IMR-90 (cell line): ENCODE measurements around the gene SNX7. TPM values are rescaled to one million over a fixed set of nuclear protein-coding genes. Genes with fewer than 3 reads are reported as not detected.

Experiments
- ATAC-seq: fragments of 200-7000 bp; cut with Tn5 transposase; 2 replicates; pipeline ENCODE4 v1.9.1; 2020; ENCODE audit warnings: low read depth, mild to moderate bottlenecking, moderate library complexity
- BruUV-seq: library from RNA; stranded (reverse); fragments of 400-500 nt; replicated peaks from 2 replicates; lab custom pipeline; 2021; lab: Mats Ljungman, UMichigan
- CTCF ChIA-PET: fragments of 300-600 bp; formaldehyde crosslinking; extraction: SDS; loops from one replicate; lab custom pipeline; 2021; ENCODE audit warnings: antibody characterized with exemption; lab: Yijun Ruan, JAX
- POLR2A ChIA-PET: fragments of 300-600 bp; sonication (Branson Sonifier 250); formaldehyde crosslinking; loops from one replicate; lab custom pipeline; 2022; ENCODE audit warnings: antibody characterized with exemption; ENCODE audit not compliant: unreplicated experiment; lab: Charles Lee
- DNase-seq: peaks from one replicate; pipeline ENCODE4 v3.0.0; 2013
- H2AFZ ChIP-seq: replicated peaks from 2 replicates; pipeline ENCODE3; 2013; ENCODE audit warnings: low read length, mild to moderate bottlenecking; ENCODE audit not compliant: poor library complexity
- H2AK5ac ChIP-seq: 2 replicates; pipeline ENCODE4 v1.6.1; 2013; ENCODE audit warnings: low read depth, low read length, inconsistent platforms
- H2AK9ac ChIP-seq: replicated peaks from 2 replicates; pipeline ENCODE3; 2013; ENCODE audit warnings: mild to moderate bottlenecking, low read depth, low read length, moderate library complexity; ENCODE audit not compliant: poor library complexity
- H2BK120ac ChIP-seq: 2 replicates; pipeline ENCODE4 v1.6.1; 2013; ENCODE audit warnings: low read depth, low read length, inconsistent platforms
- H2BK15ac ChIP-seq: 3 replicates; pipeline ENCODE4 v1.6.1; 2013; ENCODE audit warnings: low read depth, low read length, inconsistent platforms
- H2BK20ac ChIP-seq: 2 replicates; pipeline ENCODE4 v1.6.1; 2013; ENCODE audit warnings: low read depth, mild to moderate bottlenecking, inconsistent platforms, low read length, moderate library complexity
- H2BK5ac ChIP-seq: 2 replicates; pipeline ENCODE4 v1.6.1; 2013; ENCODE audit warnings: mild to moderate bottlenecking, low read depth, low read length, inconsistent platforms; ENCODE audit not compliant: poor library complexity, severe bottlenecking
- H3K14ac ChIP-seq: replicated peaks from 2 replicates; pipeline ENCODE4 v1.6.1; 2013; ENCODE audit warnings: low read depth, low read length, inconsistent platforms
- H3K18ac ChIP-seq: 2 replicates; pipeline ENCODE4 v1.6.1; 2013; ENCODE audit warnings: low read depth, low read length, control low read depth
- H3K23ac ChIP-seq: 2 replicates; pipeline ENCODE4 v1.6.1; 2013; ENCODE audit warnings: low read depth, low read length, inconsistent platforms
- H3K27ac ChIP-seq: 2 replicates; pipeline ENCODE4 v1.5.1; 2013; ENCODE audit warnings: mild to moderate bottlenecking, control low read depth, low read length; ENCODE audit not compliant: insufficient read depth
- H3K27me3 ChIP-seq: 2 replicates; pipeline ENCODE4 v1.6.1; 2013; ENCODE audit warnings: low read length; ENCODE audit not compliant: control insufficient read depth, insufficient read depth
- H3K36me3 ChIP-seq: 2 replicates; pipeline ENCODE4 v1.6.1; 2013; ENCODE audit warnings: low read length, mixed read lengths; ENCODE audit not compliant: control insufficient read depth, insufficient read depth
- H3K4ac ChIP-seq: 2 replicates; pipeline ENCODE4 v1.6.1; 2013; ENCODE audit warnings: low read depth, low read length, inconsistent platforms
- H3K4me1 ChIP-seq: 2 replicates; pipeline ENCODE4 v1.6.1; 2013; ENCODE audit warnings: low read length, mixed read lengths; ENCODE audit not compliant: control insufficient read depth, insufficient read depth
- H3K4me2 ChIP-seq: 2 replicates; pipeline ENCODE4 v1.6.1; 2013; ENCODE audit warnings: low read depth, mild to moderate bottlenecking, control low read depth, low read length, moderate library complexity
- H3K4me3 ChIP-seq: 2 replicates; pipeline ENCODE4 v1.5.1; 2013; ENCODE audit warnings: low read depth, mild to moderate bottlenecking, control low read depth, low read length, moderate library complexity; ENCODE audit not compliant: insufficient read depth
- H3K56ac ChIP-seq: 2 replicates; pipeline ENCODE4 v1.6.1; 2013; ENCODE audit warnings: low read length, inconsistent platforms; ENCODE audit not compliant: insufficient read depth; ENCODE audit errors: extremely low read depth
- H3K79me1 ChIP-seq, 2 experiments: 2 replicates each; pipeline ENCODE4 v1.6.1; 2013; ENCODE audit warnings: low read length in 2 of 2, inconsistent platforms in 1 of 2, low read depth in 1 of 2
- H3K9ac ChIP-seq: 2 replicates; pipeline ENCODE4 v1.6.1; 2013; ENCODE audit warnings: low read depth, low read length, control low read depth
- H3K9me1 ChIP-seq: 2 replicates; pipeline ENCODE4 v1.6.1; 2013; ENCODE audit warnings: low read length, inconsistent platforms; ENCODE audit not compliant: insufficient read depth
- H3K9me3 ChIP-seq: 2 replicates; pipeline ENCODE4 v1.6.1; 2013; ENCODE audit warnings: low read length; ENCODE audit not compliant: control insufficient read depth, insufficient read depth
- H4K20me1 ChIP-seq: 2 replicates; pipeline ENCODE4 v1.6.1; 2013; ENCODE audit warnings: low read length, inconsistent platforms; ENCODE audit not compliant: insufficient read depth
- H4K5ac ChIP-seq: 2 replicates; pipeline ENCODE4 v1.6.1; 2013; ENCODE audit warnings: mild to moderate bottlenecking, low read depth, low read length, control low read depth
- H4K8ac ChIP-seq, 2 experiments: 2 replicates each; pipeline ENCODE4 v1.6.1; 2013; ENCODE audit warnings: low read depth in 2 of 2, low read length in 2 of 2, control low read depth in 1 of 2, inconsistent platforms in 1 of 2
- H4K91ac ChIP-seq: 2 replicates; pipeline ENCODE4 v1.6.1; 2013; ENCODE audit warnings: low read depth, low read length, inconsistent platforms; ENCODE audit not compliant: insufficient read depth
- BHLHE40 ChIP-seq: fragments of 150-350 bp; IDR thresholded peaks from 2 replicates; pipeline ENCODE4 v1.6.1; 2016; ENCODE audit warnings: mild to moderate bottlenecking, low read depth, low read length
- CEBPB ChIP-seq: IDR thresholded peaks from 2 replicates; pipeline ENCODE4 v1.6.1; 2012; ENCODE audit warnings: low read depth, low read length, improper control_type of control experiment
- CHD1 ChIP-seq: IDR thresholded peaks from 2 replicates; pipeline ENCODE4 v1.6.1; 2012; ENCODE audit warnings: low read depth, low read length, improper control_type of control experiment
- FOS ChIP-seq: fragments of 150-350 bp; IDR thresholded peaks from 2 replicates; pipeline ENCODE4 v1.6.1; 2016; ENCODE audit warnings: low read depth, low read length
- MAFK ChIP-seq: IDR thresholded peaks from 2 replicates; pipeline ENCODE4 v1.6.1; 2012; ENCODE audit warnings: low read depth, low read length, improper control_type of control experiment
- MXI1 ChIP-seq: IDR thresholded peaks from 2 replicates; pipeline ENCODE4 v1.6.1; 2012; ENCODE audit warnings: low read depth, mild to moderate bottlenecking, low read length, moderate library complexity, borderline replicate concordance
- NFE2L2 ChIP-seq: fragments of 150-350 bp; IDR thresholded peaks from 2 replicates; pipeline ENCODE4 v1.6.1; 2016; ENCODE audit warnings: low read depth, mild to moderate bottlenecking, low read length
- POLR2A ChIP-seq: IDR thresholded peaks from 2 replicates; pipeline ENCODE4 v1.6.1; 2012; ENCODE audit warnings: mild to moderate bottlenecking, low read depth, low read length
- RAD21 ChIP-seq: IDR thresholded peaks from 2 replicates; pipeline ENCODE4 v1.6.1; 2012; ENCODE audit warnings: low read length, improper control_type of control experiment
- RCOR1 ChIP-seq: IDR thresholded peaks from 2 replicates; pipeline ENCODE4 v1.6.1; 2012; ENCODE audit warnings: mild to moderate bottlenecking, low read length, improper control_type of control experiment; ENCODE audit not compliant: insufficient replicate concordance
- RFX5 ChIP-seq: IDR thresholded peaks from 2 replicates; pipeline ENCODE4 v1.8.0; 2012; ENCODE audit warnings: low read depth, mild to moderate bottlenecking, low read length, moderate library complexity
- WGBS, 2 experiments: methylation state at CpG; one replicate each; pipeline versions ENCODE4 v1.1.5 to v1.1.7; 2013; ENCODE audit warnings: missing lambda C conversion rate in 2 of 2; ENCODE audit not compliant: insufficient read length in 1 of 2; ENCODE audit errors: extremely low coverage in 2 of 2; 5-methylcytosine and 5-hydroxymethylcytosine counted together
- dilution Hi-C: fragments of 300-500 bp; cut with HindIII; formaldehyde crosslinking; loops from one replicate; pipeline ENCODE4 v1.14.3; 2018; ENCODE audit warnings: low sequenced_read_pairs; ENCODE audit not compliant: unreplicated experiment
- in situ Hi-C: fragments of 300-500 bp; cut with MboI; formaldehyde crosslinking; loops from 3 replicates; pipeline ENCODE4 v1.14.3; 2019; ENCODE audit warnings: low sequenced_read_pairs, inconsistent platforms, mixed read lengths
- intact Hi-C: fragments of 100-400 bp; cut with micrococcal nuclease; formaldehyde crosslinking; loops from 2 replicates; pipeline ENCODE4 v1.10.0; 2022
- polyA plus RNA-seq, 3 experiments: library from polyadenylated mRNA; depleted of rRNA; stranded (reverse); fragments of >200 nt; gene quantifications; 2 replicates each; pipeline ENCODE4 v1.2.3, GENCODE V29; 2012; ENCODE audit warnings: low replicate concordance in 1 of 3
- total RNA-seq: library from RNA; depleted of rRNA; stranded (reverse); fragments of >200 nt; gene quantifications from 2 replicates; pipeline ENCODE4 v1.2.3, GENCODE V29; 2012
- TF ChIP-seq, protein P1 (sequence below): fragments of 150-350 bp; IDR thresholded peaks from 2 replicates; pipeline ENCODE4 v1.6.1; 2017; ENCODE audit warnings: mild to moderate bottlenecking, antibody characterized with exemption, low read length, low read depth
- TF ChIP-seq, protein P2 (sequence below): fragments of 150-350 bp; IDR thresholded peaks from 2 replicates; pipeline ENCODE4 v1.6.1; 2016; ENCODE audit warnings: low read depth, mild to moderate bottlenecking, low read length, moderate library complexity, borderline replicate concordance

Gene SNX7
- total and polyA plus RNA-seq, 2 of the 4 experiments (the other 2 are of a cell fraction): 22.5 to 24.4 TPM

DNA sequence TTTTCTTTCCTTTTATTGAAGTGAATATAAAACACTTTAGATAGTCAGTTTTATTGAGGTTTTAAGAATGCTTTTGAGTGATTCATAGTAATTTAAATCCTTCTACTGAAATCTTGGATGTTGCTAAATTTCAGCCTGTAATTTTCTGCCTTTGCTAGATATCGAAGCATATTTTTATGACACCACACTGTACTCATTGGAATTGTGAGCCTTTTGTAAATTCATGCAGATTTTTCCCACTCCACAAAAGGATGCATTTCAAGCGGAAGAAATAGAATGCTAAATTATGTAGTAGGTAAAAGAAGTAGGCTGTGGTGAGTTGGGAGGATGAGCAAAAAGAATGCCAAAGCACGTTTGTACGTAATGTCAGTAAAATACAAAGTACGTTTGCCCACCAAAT lies 13.8 kb downstream of the SNX7 start:
- H2BK5ac ChIP-seq: no peak overlapping the region
- no peak overlapping the region for H3K56ac ChIP-seq
- DNase-seq (no peak), ATAC-seq (no peak)
- no peak overlapping the region for H3K4me2 ChIP-seq
- H4K5ac ChIP-seq: no peak overlapping the region
- 0 out of 2 replicates have a peak, but pooled peaks cover 1% of the 10 kb centered on the region for H3K9me1 ChIP-seq
- H4K8ac ChIP-seq: no peak overlapping the region
- TF ChIP-seq, protein P1, sequence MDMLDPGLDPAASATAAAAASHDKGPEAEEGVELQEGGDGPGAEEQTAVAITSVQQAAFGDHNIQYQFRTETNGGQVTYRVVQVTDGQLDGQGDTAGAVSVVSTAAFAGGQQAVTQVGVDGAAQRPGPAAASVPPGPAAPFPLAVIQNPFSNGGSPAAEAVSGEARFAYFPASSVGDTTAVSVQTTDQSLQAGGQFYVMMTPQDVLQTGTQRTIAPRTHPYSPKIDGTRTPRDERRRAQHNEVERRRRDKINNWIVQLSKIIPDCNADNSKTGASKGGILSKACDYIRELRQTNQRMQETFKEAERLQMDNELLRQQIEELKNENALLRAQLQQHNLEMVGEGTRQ: no peak
- TF ChIP-seq MAFK: no peak
- TF ChIP-seq RCOR1: no peak
- TF ChIP-seq BHLHE40: no peak
- no peak for TF ChIP-seq CEBPB
- TF ChIP-seq RAD21: no peak
- no peak for TF ChIP-seq CHD1
- TF ChIP-seq FOS: no peak
- TF ChIP-seq, protein P2, sequence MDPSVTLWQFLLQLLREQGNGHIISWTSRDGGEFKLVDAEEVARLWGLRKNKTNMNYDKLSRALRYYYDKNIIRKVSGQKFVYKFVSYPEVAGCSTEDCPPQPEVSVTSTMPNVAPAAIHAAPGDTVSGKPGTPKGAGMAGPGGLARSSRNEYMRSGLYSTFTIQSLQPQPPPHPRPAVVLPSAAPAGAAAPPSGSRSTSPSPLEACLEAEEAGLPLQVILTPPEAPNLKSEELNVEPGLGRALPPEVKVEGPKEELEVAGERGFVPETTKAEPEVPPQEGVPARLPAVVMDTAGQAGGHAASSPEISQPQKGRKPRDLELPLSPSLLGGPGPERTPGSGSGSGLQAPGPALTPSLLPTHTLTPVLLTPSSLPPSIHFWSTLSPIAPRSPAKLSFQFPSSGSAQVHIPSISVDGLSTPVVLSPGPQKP: no peak
- TF ChIP-seq POLR2A: no peak
- no peak for TF ChIP-seq NFE2L2
- no peak for TF ChIP-seq RFX5
- no peak for TF ChIP-seq MXI1
- H3K18ac ChIP-seq: no peak overlapping the region
- WGBS, 2 experiments: no CpG with 5 or more reads among the region's 5 CpGs
- no peak overlapping the region for H2AFZ ChIP-seq
- peaks cover 35 to 40% of the 10 kb centered on the region in 2 experiments for H3K79me1 ChIP-seq
- no peaks in the 10 kb centered on the region for H3K4me1 ChIP-seq
- no peaks in the 10 kb centered on the region for H3K9me3 ChIP-seq
- dilution Hi-C loops (no loop called here), in situ Hi-C loops (no loop called here), intact Hi-C loops (no loop called here)
- H2AK5ac ChIP-seq: no peak overlapping the region
- H4K20me1 ChIP-seq: no peaks in the 10 kb centered on the region
- ChIA-PET CTCF (no interaction called here), POLR2A (no interaction called here)
- no peak overlapping the region for H3K9ac ChIP-seq
- no peak overlapping the region for H2AK9ac ChIP-seq
- no peak overlapping the region for H2BK20ac ChIP-seq
- no peak overlapping the region for H4K91ac ChIP-seq
- H2BK15ac ChIP-seq: no peak overlapping the region
- H2BK120ac ChIP-seq: no peak overlapping the region
- no peak overlapping the region for H3K23ac ChIP-seq
- H3K27ac ChIP-seq: no peak overlapping the region
- no peak overlapping the region for H3K4ac ChIP-seq
- no peak overlapping the region for H3K4me3 ChIP-seq
- no peaks in the 10 kb centered on the region for H3K27me3 ChIP-seq
- H3K36me3 ChIP-seq: 0 out of 2 replicates have a peak, but pooled peaks cover 2% of the 10 kb centered on the region
- H3K14ac ChIP-seq: no peak overlapping the region
- no TSS peak for BruUV-seq
